ENCODE measurements around the gene C9orf43. TPM values are rescaled to one million over a fixed set of nuclear protein-coding genes. Genes with fewer than 3 reads are reported as not detected.

The C9orf43 gene
- 0.50 and 1.3 TPM in 2 replicates for total RNA-seq (ENCODE audit: low replicate concordance)

GRCh38 chr9:113410207-113410864 lies at the start of gene C9orf43, which contains the start of gene POLE3:
Gene C9orf43 (plus strand): TSS chr9:113410747. CDS start chr9:113413494, 2,747 bp downstream.
Gene POLE3 (minus strand): TSS chr9:113410675. CDS start chr9:113410293, 382 bp downstream.
- no peaks in the 10 kb centered on the region for H3K27me3 Mint-ChIP-seq (ENCODE audit: insufficient read depth, low read depth)
- peak; percentile 97 for DNase-seq (ENCODE audit: low spot score)
- Histone ChIP-seq H3K79me2 (ENCODE audit: low read depth) (peaks cover 20% of the 10 kb centered on the region), H3K9ac (peak within 1 kb of the TSS; percentile 92), H4K20me1 (ENCODE audit: low read depth) (no peaks in the 10 kb centered on the region), H3K27ac (peak within 1 kb of the TSS; percentile 92), H3K4me1 (peaks cover 11% of the 10 kb centered on the region), H3F3A (ENCODE audit: low read depth) (peaks cover 45% of the 10 kb centered on the region), H3K27me3 (no peaks in the 10 kb centered on the region), H3K4me3 (peak within 1 kb of the TSS; percentile 84), H3K4me2 (peak within 1 kb of the TSS; percentile 80), H3K9me3 (ENCODE audit: low read depth) (no peaks in the 10 kb centered on the region), H2AFZ (replicated peaks) (peak within 1 kb of the TSS; percentile 81), H3K36me3 (peaks cover 6% of the 10 kb centered on the region)
- H3K27ac Mint-ChIP-seq: peak within 1 kb of the TSS; percentile 96
- TF ChIP-seq EZH2phosphoT487 (IDR thresholded peaks at IDR 0.05) (no peak), CTCF (IDR thresholded peaks at IDR 0.05) (no peak), EZH2 (IDR thresholded peaks at IDR 0.05) (no peak)
- H3K4me3 Mint-ChIP-seq: peak within 1 kb of the TSS; percentile 99
- H3K4me1 Mint-ChIP-seq: peaks cover 16% of the 10 kb centered on the region
- H3K9me3 Mint-ChIP-seq: no peaks in the 10 kb centered on the region
- peaks cover 12% of the 10 kb centered on the region for H3K36me3 Mint-ChIP-seq

DNA sequence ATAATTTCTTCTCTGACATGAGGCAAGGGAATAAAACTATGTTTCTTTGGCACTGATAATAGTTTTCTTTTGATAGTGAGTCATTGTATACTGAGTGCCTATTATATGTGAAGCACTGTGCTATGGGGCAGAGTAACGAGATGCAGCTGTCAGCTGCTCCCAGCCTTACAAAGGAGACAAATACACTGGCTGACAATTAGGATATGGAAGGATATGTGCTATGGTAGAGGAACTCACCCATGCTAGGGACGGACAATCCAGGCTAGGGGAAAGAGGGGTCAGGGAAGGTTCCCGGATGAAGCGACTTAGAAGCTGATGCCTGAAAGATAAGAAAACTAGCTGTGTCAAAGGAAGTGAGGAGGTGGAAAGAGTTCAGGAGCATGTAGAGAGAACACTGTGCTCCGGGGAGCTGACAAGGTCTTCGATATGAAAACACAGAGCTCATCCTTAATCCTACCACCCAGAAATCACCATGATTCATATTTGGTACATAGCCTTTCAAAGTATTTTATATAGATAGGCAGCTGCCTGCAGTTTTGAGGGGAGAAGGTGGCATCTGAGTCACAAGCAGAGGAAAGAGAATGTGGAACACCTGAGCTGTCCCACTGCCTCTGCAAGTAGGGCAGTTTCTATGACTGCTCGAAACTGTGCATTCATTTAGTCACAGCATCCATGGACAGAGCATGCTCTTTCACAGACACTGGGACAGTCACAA lies 49.1 kb upstream of the C9orf43 start:
- no peak overlapping the region for H3K4me3 Mint-ChIP-seq
- no peak overlapping the region for H3K27ac ChIP-seq
- H2AFZ ChIP-seq (replicated peaks): no peak overlapping the region
- peaks cover 5% of the 10 kb centered on the region for H3K27me3 Mint-ChIP-seq (ENCODE audit: insufficient read depth, low read depth)
- H3K4me1 Mint-ChIP-seq: peaks cover 18% of the 10 kb centered on the region
- no peaks in the 10 kb centered on the region for H4K20me1 ChIP-seq (ENCODE audit: low read depth)
- H3K36me3 ChIP-seq: no peaks in the 10 kb centered on the region
- no peaks in the 10 kb centered on the region for H3K4me1 ChIP-seq
- H3K4me2 ChIP-seq: no peak overlapping the region
- no peak overlapping the region for H3K9ac ChIP-seq
- H3K4me3 ChIP-seq: no peak overlapping the region
- no peak overlapping the region for H3K27ac Mint-ChIP-seq
- no peak for TF ChIP-seq EZH2phosphoT487 (IDR thresholded peaks at IDR 0.05)
- TF ChIP-seq EZH2 (IDR thresholded peaks at IDR 0.05): no peak
- TF ChIP-seq CTCF (IDR thresholded peaks at IDR 0.05): no peak
- no peaks in the 10 kb centered on the region for H3K9me3 ChIP-seq (ENCODE audit: low read depth)
- no peaks in the 10 kb centered on the region for H3K79me2 ChIP-seq (ENCODE audit: low read depth)
- H3K36me3 Mint-ChIP-seq: no peaks in the 10 kb centered on the region
- no peak for DNase-seq (ENCODE audit: low spot score)
- no peaks in the 10 kb centered on the region for H3K27me3 ChIP-seq
- H3K9me3 Mint-ChIP-seq: peaks cover 3% of the 10 kb centered on the region
- no peaks in the 10 kb centered on the region for H3F3A ChIP-seq (ENCODE audit: low read depth)

DNA sequence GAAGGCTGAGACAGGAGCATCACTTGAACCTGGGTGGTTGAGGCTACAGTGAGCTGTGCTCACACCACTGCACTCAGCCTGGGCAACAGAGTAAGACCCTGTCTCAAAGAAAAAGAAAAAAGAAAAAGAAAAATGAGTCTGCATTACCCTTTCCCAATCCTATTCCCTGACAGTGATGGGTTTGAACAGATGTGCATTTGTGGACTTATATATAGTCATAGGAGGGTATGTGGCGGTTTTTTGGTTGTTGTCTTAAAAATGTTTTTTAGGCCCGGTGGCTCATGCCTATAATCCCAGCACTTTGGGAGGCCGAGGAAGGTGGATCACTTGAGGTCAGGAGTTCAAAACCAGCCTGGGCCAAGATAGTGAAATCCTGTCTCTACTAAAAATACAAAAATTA lies 47.2 kb upstream of the C9orf43 start:
- H3K9me3 Mint-ChIP-seq: peaks cover 3% of the 10 kb centered on the region
- peaks cover 18% of the 10 kb centered on the region for H3K4me1 Mint-ChIP-seq
- no peak for TF ChIP-seq EZH2phosphoT487 (IDR thresholded peaks at IDR 0.05)
- Histone ChIP-seq H4K20me1 (ENCODE audit: low read depth) (no peaks in the 10 kb centered on the region), H2AFZ (replicated peaks) (no peak overlapping the region), H3K36me3 (no peaks in the 10 kb centered on the region), H3K79me2 (ENCODE audit: low read depth) (no peaks in the 10 kb centered on the region), H3K9ac (no peak overlapping the region), H3K9me3 (ENCODE audit: low read depth) (no peaks in the 10 kb centered on the region), H3K27me3 (no peaks in the 10 kb centered on the region), H3F3A (ENCODE audit: low read depth) (no peaks in the 10 kb centered on the region), H3K4me3 (no peak overlapping the region), H3K27ac (no peak overlapping the region), H3K4me1 (no peaks in the 10 kb centered on the region), H3K4me2 (no peak overlapping the region)
- no peaks in the 10 kb centered on the region for H3K36me3 Mint-ChIP-seq
- no peak overlapping the region for H3K27ac Mint-ChIP-seq
- DNase-seq (ENCODE audit: low spot score): no peak
- peaks cover 4% of the 10 kb centered on the region for H3K27me3 Mint-ChIP-seq (ENCODE audit: insufficient read depth, low read depth)
- no peak overlapping the region for H3K4me3 Mint-ChIP-seq
